HepG2 (cell line): ENCODE results near the gene LUZP1. TPM values are rescaled to one million over a fixed set of nuclear protein-coding genes. Genes with fewer than 3 reads are reported as not detected.
A peak's percentile ranks its signal among the peaks of the same experiment; 100 is the strongest.

ENCODE experiments used
- ATAC-seq: fragments of 200-7000 bp; cut with Tn5 transposase; 3 replicates; pipeline ENCODE4 v1.9.1; 2020; ENCODE audit warnings: mild to moderate bottlenecking, moderate library complexity
- BruUV-seq: library from RNA; stranded (reverse); fragments of 400-500 nt; replicated peaks from 2 replicates; lab custom pipeline; 2021; lab: Mats Ljungman, UMichigan
- CTCF ChIA-PET: fragments of 300-600 bp; formaldehyde crosslinking; extraction: SDS; loops from one replicate; lab custom pipeline; 2021; ENCODE audit warnings: low total read pairs, inconsistent platforms, low intra/inter-chr PET ratio; lab: Yijun Ruan, JAX
- POLR2A ChIA-PET: fragments of 350-600 bp; sonication (Branson Sonifier 250); formaldehyde crosslinking; loops from one replicate; lab custom pipeline; 2020; ENCODE audit warnings: antibody characterized with exemption, inconsistent platforms; lab: Yijun Ruan, JAX
- DNase-seq: peaks from one replicate; pipeline ENCODE4 v3.0.0-alpha.2; 2015; ENCODE audit warnings: low spot score
- FAIRE-seq: peaks from 3 replicates; lab custom pipeline; 2011; peaks lifted over from hg19 to GRCh38; lab: Jason Lieb, UNC
- H2AFZ ChIP-seq: one replicate; pipeline ENCODE4 v1.6.1; 2011; ENCODE audit warnings: low read length, inconsistent platforms
- H3K27ac ChIP-seq: fragments of 300-600 bp; 3 replicates; pipeline ENCODE4 v1.8.0; 2011; ENCODE audit warnings: mixed run types, mild to moderate bottlenecking, mixed read lengths, low read length, inconsistent platforms; ENCODE audit not compliant: insufficient read depth; ENCODE audit errors: extremely low read length
- H3K27me3 ChIP-seq, 2 experiments: fragments of 200-600 bp in 1 of 2; 2 replicates in 1 of 2; 3 replicates in 1 of 2; pipeline versions ENCODE4 v1.6.0 to v1.8.0; 2011; ENCODE audit warnings: low read length in 2 of 2, mild to moderate bottlenecking in 2 of 2, moderate library complexity in 2 of 2, inconsistent platforms in 1 of 2; ENCODE audit not compliant: insufficient read depth in 2 of 2, control insufficient read depth in 1 of 2
- H3K36me3 ChIP-seq, 2 experiments: fragments of 200-600 bp in 1 of 2; replicated peaks in 1 of 2; 2 replicates in 1 of 2; 3 replicates in 1 of 2; pipeline versions ENCODE4 v1.5.1 to v1.8.0; 2011; ENCODE audit warnings: low read length in 2 of 2, inconsistent platforms in 1 of 2; ENCODE audit not compliant: insufficient read depth in 2 of 2, control insufficient read depth in 1 of 2
- H3K4me1 ChIP-seq: 2 replicates; pipeline ENCODE4 v1.5.1; 2012; ENCODE audit warnings: low read length, inconsistent platforms; ENCODE audit not compliant: insufficient read depth
- H3K4me2 ChIP-seq: 2 replicates; pipeline ENCODE4 v1.6.0; 2011; ENCODE audit warnings: low read depth, low read length, inconsistent platforms
- H3K4me3 ChIP-seq, 3 experiments: fragments of 200-600 bp in 1 of 3; sonication (generic), shearing (Covaris generic) in 1 of 3; replicated peaks in 1 of 3; 2 replicates each; pipeline ENCODE4 v1.5.1; 2011 to 2016; ENCODE audit warnings: low read length in 3 of 3, inconsistent platforms in 2 of 3, low read depth in 2 of 3, mild to moderate bottlenecking in 2 of 3, control low read depth in 1 of 3, mixed read lengths in 1 of 3; ENCODE audit not compliant: insufficient read depth in 1 of 3
- H3K79me2 ChIP-seq: one replicate; pipeline ENCODE4 v1.6.1; 2011; ENCODE audit warnings: low read length, inconsistent platforms; ENCODE audit not compliant: insufficient read depth
- H3K9ac ChIP-seq: 2 replicates; pipeline ENCODE4 v1.6.0; 2011; ENCODE audit warnings: mild to moderate bottlenecking, low read depth, low read length, inconsistent platforms; ENCODE audit not compliant: insufficient read depth
- H3K9me3 ChIP-seq: 2 replicates; pipeline ENCODE4 v1.5.1; 2012; ENCODE audit warnings: mild to moderate bottlenecking, low read length
- H4K20me1 ChIP-seq: 2 replicates; pipeline ENCODE4 v1.6.0; 2011; ENCODE audit warnings: inconsistent platforms, mild to moderate bottlenecking, low read length, moderate library complexity; ENCODE audit not compliant: insufficient read depth
- ARNT2 ChIP-seq: sonication (generic); formaldehyde crosslinking; IDR thresholded peaks from 2 replicates; pipeline ENCODE4 v1.8.0; 2022; ENCODE audit warnings: mild to moderate bottlenecking, low read depth, missing genetic modification reagents, moderate library complexity
- NR2F6 ChIP-seq, 2 experiments: IDR thresholded peaks; 2 replicates each; pipeline ENCODE4 v1.6.1; 2016; ENCODE audit warnings: antibody characterized with exemption in 1 of 2, mild to moderate bottlenecking in 1 of 2
- PHF21A ChIP-seq: sonication (generic); formaldehyde crosslinking; IDR thresholded peaks from 2 replicates; pipeline ENCODE4 v1.5.0; 2020; ENCODE audit warnings: mild to moderate bottlenecking, missing genetic modification reagents
- YEATS4 ChIP-seq: sonication (generic); formaldehyde crosslinking; IDR thresholded peaks from 2 replicates; pipeline ENCODE4 v1.4.0; 2020; ENCODE audit warnings: missing genetic modification reagents, borderline replicate concordance
- ZNF350 ChIP-seq: sonication (generic); formaldehyde crosslinking; IDR thresholded peaks from 2 replicates; pipeline ENCODE4 v1.4.0; 2020; ENCODE audit warnings: mild to moderate bottlenecking, low read depth, missing genetic modification reagents, borderline replicate concordance
- ZNF572 ChIP-seq: sonication (generic); formaldehyde crosslinking; IDR thresholded peaks from 2 replicates; pipeline ENCODE4 v1.5.1; 2020; ENCODE audit warnings: mild to moderate bottlenecking, missing genetic modification reagents
- WGBS: methylation state at CpG from one replicate; pipeline ENCODE4 v1.1.6; 2017; ENCODE audit warnings: low lambda C conversion rate; 5-methylcytosine and 5-hydroxymethylcytosine counted together
- in situ Hi-C: cut with HindIII; loops from 2 replicates; pipeline ENCODE4 v1.10.0; 2017; ENCODE audit warnings: low pct_unique_long_range_greater_than_20kb; ENCODE audit not compliant: extremely low pct_ligation_motif_present
- intact Hi-C: fragments of 100-400 bp; cut with micrococcal nuclease; formaldehyde crosslinking; loops from one replicate; pipeline ENCODE4 v1.10.0; 2022; ENCODE audit not compliant: unreplicated experiment
- polyA plus RNA-seq, 8 experiments: library from polyadenylated mRNA; depleted of rRNA in 3 of 8; stranded (reverse) in 7 of 8; unstranded in 1 of 8; fragments of >200 nt; fragmentation: Illumina TruSeq in 4 of 8; extraction: Trizol in 4 of 8; gene quantifications; 2 replicates each; pipeline versions ENCODE4 v1.2.1 to v1.2.3, GENCODE V29; 2011 to 2016; ENCODE audit warnings: low read depth in 4 of 8, missing spikeins in 1 of 8, mixed read lengths in 1 of 8; ENCODE audit not compliant: insufficient read depth in 1 of 8
- total RNA-seq, 5 experiments: library from RNA; depleted of rRNA; stranded (reverse); fragments of >200 nt; fragmentation: Illumina TruSeq; extraction: Trizol; gene quantifications; 2 replicates each; pipeline ENCODE4 v1.2.3, GENCODE V29; 2016; ENCODE audit warnings: low read depth in 1 of 5
- TF ChIP-seq, protein P1 (sequence below): sonication (generic); formaldehyde crosslinking; IDR thresholded peaks from 2 replicates; pipeline ENCODE4 v1.4.0; 2020; ENCODE audit warnings: missing genetic modification reagents, low read depth, mild to moderate bottlenecking, borderline replicate concordance

LUZP1 gene
- total and polyA plus RNA-seq, 2 of the 13 experiments (the other 11 are each of a cell fraction or from before 2014, with no cell fraction given), result 6.9 to 12.7 TPM

DNA sequence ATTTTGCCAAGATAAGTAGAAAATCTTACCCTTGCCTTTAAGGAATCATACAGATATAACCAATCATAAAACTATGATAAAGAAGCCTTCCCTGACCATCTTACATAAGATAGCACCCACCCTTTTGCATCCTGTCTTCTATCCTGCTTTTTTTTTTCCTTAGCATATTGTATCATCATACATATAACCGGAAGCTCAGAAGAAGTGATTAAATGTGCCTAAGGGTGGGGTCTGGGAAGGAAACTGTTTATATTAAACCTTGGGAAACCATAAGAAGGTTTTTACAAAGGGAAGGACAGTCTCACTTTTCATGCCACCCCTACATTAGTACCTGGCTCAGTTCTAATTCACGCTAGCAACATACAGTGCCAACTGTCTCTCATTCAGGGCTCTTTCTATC lies 66.8 kb downstream of the LUZP1 start:
- Histone ChIP-seq H3K79me2 (no peaks in the 10 kb centered on the region), H3K27ac (no peak overlapping the region), H3K4me1 (peaks cover 38% of the 10 kb centered on the region)
- BruUV-seq, result no TSS peak
- no peak for TF ChIP-seq ZNF572
- no peak for TF ChIP-seq ZNF350 (CRISPR knock-in tag)
- TF ChIP-seq, protein P1, sequence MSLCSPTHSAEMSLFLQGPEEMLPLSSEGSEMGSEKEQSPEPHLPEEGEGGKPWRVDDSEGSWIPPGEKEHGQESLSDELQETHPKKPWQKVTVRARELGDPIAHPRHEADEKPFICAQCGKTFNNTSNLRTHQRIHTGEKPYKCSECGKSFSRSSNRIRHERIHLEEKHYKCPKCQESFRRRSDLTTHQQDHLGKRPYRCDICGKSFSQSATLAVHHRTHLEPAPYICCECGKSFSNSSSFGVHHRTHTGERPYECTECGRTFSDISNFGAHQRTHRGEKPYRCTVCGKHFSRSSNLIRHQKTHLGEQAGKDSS, result no peak
- TF ChIP-seq PHF21A (CRISPR knock-in tag), result no peak
- no peak for TF ChIP-seq ARNT2 (CRISPR knock-in tag)
- TF ChIP-seq, all 625 proteins: peak for 0
- ATAC-seq (no peak), FAIRE-seq (no peak), DNase-seq (no peak)
- H3K9me3 ChIP-seq, result no peaks in the 10 kb centered on the region
- H3K4me3 ChIP-seq, result no peak overlapping the region
- no peaks in the 10 kb centered on the region for H3K27me3 ChIP-seq
- intact Hi-C loops (no loop called here), in situ Hi-C loops (loop anchor here (10.0 kb wide), 1 partner anchor 173 kb away; no protein-coding TSS in a partner anchor)
- H4K20me1 ChIP-seq, result peaks cover 4% of the 10 kb centered on the region
- 98% methylated on average over 2 of the region's 2 CpGs for WGBS
- H2AFZ ChIP-seq, result no peak overlapping the region
- POLR2A ChIA-PET, result no interaction called here
- CTCF ChIA-PET, result interaction anchor here (1.3 to 5.6 kb wide), 2 partner anchors 81 to 84 kb away, joined by 4 to 110 read pairs; no protein-coding TSS in a partner anchor
- H3K36me3 ChIP-seq, result peaks cover 0 to 8% of the 10 kb centered on the region in 2 experiments; a peak in 3 of 5 replicates
- H3K4me2 ChIP-seq, result no peak overlapping the region
- H3K9ac ChIP-seq, result no peak overlapping the region

DNA sequence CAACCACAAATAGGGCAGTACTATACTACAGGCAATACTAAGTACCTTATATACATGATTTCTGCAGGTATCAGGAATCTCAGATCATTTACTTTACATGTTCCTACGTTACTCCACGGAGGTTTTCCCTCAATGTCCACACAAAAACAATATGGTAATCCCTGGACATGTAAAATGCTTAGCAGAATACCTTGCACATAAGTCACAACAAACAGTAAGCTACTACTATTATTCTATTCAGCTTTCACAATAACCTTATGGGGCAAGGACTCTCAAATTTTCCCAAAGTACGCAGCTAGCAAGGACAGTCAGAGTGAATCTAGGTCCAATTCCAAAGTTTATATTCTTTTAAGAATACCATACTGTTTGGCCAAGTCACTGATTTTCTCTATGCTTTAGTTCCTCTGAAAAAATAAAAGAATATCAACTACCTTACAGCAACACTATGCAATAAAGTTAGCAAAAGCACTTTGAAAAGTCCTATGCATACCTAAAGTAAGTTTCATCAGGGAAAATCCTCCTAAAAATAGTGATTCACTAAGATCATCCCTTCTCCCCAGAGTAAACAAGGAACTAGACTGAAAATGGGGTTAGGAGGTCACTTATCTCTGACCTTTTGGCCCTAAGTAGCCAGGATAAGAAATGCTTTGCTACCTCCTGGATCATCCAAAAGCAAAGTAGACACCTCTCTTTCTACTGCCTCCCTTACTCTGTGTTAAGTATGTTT lies 67.4 kb downstream of the LUZP1 start:
- no TSS peak for BruUV-seq
- Histone ChIP-seq H3K9me3 (no peaks in the 10 kb centered on the region), H3K4me2 (no peak overlapping the region), H3K9ac (no peak overlapping the region), H3K27ac (no peak overlapping the region), H3K4me1 (peaks cover 39% of the 10 kb centered on the region), H3K36me3 (peaks cover 0 to 5% of the 10 kb centered on the region in 2 experiments; a peak in 2 of 5 replicates), H3K4me3 (no peak overlapping the region), H2AFZ (no peak overlapping the region), H3K79me2 (no peaks in the 10 kb centered on the region), H4K20me1 (peaks cover 4% of the 10 kb centered on the region), H3K27me3 (no peaks in the 10 kb centered on the region)
- WGBS, result 94% methylated on average over 3 of the region's 3 CpGs
- POLR2A ChIA-PET, result no interaction called here
- CTCF ChIA-PET, result interaction anchor here (5.6 kb wide), 1 partner anchor 85 kb away, joined by 110 read pairs; no protein-coding TSS in a partner anchor
- DNase-seq (no peak), ATAC-seq (no peak), FAIRE-seq (no peak)
- intact Hi-C loops (no loop called here), in situ Hi-C loops (loop anchor here (10.0 kb wide), 1 partner anchor 174 kb away; no protein-coding TSS in a partner anchor)
- TF ChIP-seq NR2F6 (IDR thresholded peaks at IDR 0.05) (peak; percentile 28; the same call in 1 of the 2 replicates), NR2F6 (CRISPR knock-in tag; IDR thresholded peaks at IDR 0.05) (no peak), YEATS4 (CRISPR knock-in tag) (no peak)
